Measurements from ENCODE around the gene RPS6KA4. TPM values are rescaled to one million over a fixed set of nuclear protein-coding genes. Genes with fewer than 3 reads are reported as not detected.

RPS6KA4 gene
- total RNA-seq, 1 donor from 2014 or later: 35.9 TPM

DNA sequence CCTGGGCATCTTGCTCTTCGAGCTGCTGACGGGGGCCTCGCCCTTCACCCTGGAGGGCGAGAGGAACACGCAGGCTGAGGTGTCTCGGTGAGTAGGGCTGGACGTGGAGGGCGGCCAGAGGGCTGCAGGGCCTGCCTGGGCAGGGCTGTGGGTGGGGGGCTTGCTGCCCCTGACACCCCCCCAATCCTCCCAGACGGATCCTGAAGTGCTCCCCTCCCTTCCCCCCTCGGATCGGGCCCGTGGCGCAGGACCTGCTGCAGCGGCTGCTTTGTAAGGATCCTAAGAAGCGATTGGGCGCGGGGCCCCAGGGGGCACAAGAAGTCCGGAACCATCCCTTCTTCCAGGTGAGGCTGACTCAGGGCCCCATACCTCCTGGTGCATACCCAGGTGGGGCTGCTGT, 2.7 kb downstream of the RPS6KA4 start:
- no peaks in the 10 kb centered on the region for H3K27me3 Mint-ChIP-seq (ENCODE audit: unreplicated experiment)
- no peak overlapping the region for H3K27ac Mint-ChIP-seq (ENCODE audit: unreplicated experiment)
- H3K9me3 Mint-ChIP-seq (ENCODE audit: unreplicated experiment): no peaks in the 10 kb centered on the region
- TF ChIP-seq, protein P1, sequence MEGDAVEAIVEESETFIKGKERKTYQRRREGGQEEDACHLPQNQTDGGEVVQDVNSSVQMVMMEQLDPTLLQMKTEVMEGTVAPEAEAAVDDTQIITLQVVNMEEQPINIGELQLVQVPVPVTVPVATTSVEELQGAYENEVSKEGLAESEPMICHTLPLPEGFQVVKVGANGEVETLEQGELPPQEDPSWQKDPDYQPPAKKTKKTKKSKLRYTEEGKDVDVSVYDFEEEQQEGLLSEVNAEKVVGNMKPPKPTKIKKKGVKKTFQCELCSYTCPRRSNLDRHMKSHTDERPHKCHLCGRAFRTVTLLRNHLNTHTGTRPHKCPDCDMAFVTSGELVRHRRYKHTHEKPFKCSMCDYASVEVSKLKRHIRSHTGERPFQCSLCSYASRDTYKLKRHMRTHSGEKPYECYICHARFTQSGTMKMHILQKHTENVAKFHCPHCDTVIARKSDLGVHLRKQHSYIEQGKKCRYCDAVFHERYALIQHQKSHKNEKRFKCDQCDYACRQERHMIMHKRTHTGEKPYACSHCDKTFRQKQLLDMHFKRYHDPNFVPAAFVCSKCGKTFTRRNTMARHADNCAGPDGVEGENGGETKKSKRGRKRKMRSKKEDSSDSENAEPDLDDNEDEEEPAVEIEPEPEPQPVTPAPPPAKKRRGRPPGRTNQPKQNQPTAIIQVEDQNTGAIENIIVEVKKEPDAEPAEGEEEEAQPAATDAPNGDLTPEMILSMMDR (IDR thresholded peaks at IDR 0.05): no peak
- DNase-seq (ENCODE audit: extremely low spot score, unreplicated experiment): no peak
- H3K36me3 Mint-ChIP-seq (ENCODE audit: unreplicated experiment): peaks cover 25% of the 10 kb centered on the region
- H3K4me3 Mint-ChIP-seq (ENCODE audit: unreplicated experiment): no peak overlapping the region
- peaks cover 30% of the 10 kb centered on the region for H3K4me1 Mint-ChIP-seq (ENCODE audit: unreplicated experiment)

DNA sequence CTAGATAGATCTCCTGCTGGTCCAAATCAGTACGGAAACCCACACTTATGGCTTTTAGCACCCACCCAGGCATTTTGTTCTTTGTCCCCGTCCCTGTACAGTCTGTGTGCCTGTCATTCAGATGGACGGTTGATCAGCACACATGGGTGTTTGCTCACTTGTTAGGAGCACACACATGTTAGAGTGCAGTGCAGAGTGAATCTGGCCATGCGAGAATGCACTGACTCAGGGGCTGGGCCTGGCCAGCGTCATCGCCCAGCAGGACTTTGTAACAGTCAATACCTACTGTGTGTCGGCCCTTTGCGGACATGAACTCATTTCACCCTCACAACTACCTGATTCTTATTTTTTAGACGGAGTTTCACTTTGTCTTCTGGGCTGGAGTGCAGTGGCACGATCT, 3.4 kb downstream of the RPS6KA4 start:
- H3K27ac Mint-ChIP-seq (ENCODE audit: unreplicated experiment): no peak overlapping the region
- DNase-seq (ENCODE audit: extremely low spot score, unreplicated experiment): no peak
- H3K36me3 Mint-ChIP-seq (ENCODE audit: unreplicated experiment): peaks cover 28% of the 10 kb centered on the region
- H3K4me1 Mint-ChIP-seq (ENCODE audit: unreplicated experiment): peaks cover 30% of the 10 kb centered on the region
- TF ChIP-seq, protein P1 (IDR thresholded peaks at IDR 0.05): no peak
- no peak overlapping the region for H3K4me3 Mint-ChIP-seq (ENCODE audit: unreplicated experiment)
- no peaks in the 10 kb centered on the region for H3K9me3 Mint-ChIP-seq (ENCODE audit: unreplicated experiment)
- H3K27me3 Mint-ChIP-seq (ENCODE audit: unreplicated experiment): no peaks in the 10 kb centered on the region

GRCh38 chr11:64364435-64364834, 5.5 kb downstream of the RPS6KA4 start:
- H3K27ac Mint-ChIP-seq (ENCODE audit: unreplicated experiment): no peak overlapping the region
- H3K36me3 Mint-ChIP-seq (ENCODE audit: unreplicated experiment): peaks cover 32% of the 10 kb centered on the region
- TF ChIP-seq, protein P1 (IDR thresholded peaks at IDR 0.05): no peak
- DNase-seq (ENCODE audit: extremely low spot score, unreplicated experiment): no peak
- no peaks in the 10 kb centered on the region for H3K9me3 Mint-ChIP-seq (ENCODE audit: unreplicated experiment)
- no peaks in the 10 kb centered on the region for H3K27me3 Mint-ChIP-seq (ENCODE audit: unreplicated experiment)
- no peak overlapping the region for H3K4me3 Mint-ChIP-seq (ENCODE audit: unreplicated experiment)
- peaks cover 16% of the 10 kb centered on the region for H3K4me1 Mint-ChIP-seq (ENCODE audit: unreplicated experiment)

DNA sequence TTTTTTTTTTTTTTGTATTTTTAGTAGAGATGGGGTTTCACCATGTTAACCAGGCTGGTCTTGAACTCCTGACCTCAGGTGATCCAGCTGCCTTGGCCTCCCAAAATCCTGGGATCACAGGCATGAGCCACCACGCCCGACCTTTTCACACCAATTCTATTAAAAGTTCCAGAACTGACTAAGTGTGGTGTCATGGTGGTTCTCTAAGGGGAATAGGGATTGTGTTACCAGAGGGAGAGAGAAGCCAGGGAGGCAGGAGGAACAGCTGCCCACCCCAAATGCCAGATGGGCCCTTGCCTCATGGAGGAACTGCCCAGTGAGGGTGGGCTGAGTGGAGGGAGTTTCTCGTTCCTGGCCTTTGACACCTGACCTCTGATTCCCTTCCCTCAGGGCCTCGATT, 5.9 kb downstream of the RPS6KA4 start:
- Mint-ChIP-seq H3K4me1 (ENCODE audit: unreplicated experiment) (peaks cover 11% of the 10 kb centered on the region), H3K27me3 (ENCODE audit: unreplicated experiment) (no peaks in the 10 kb centered on the region), H3K36me3 (ENCODE audit: unreplicated experiment) (peaks cover 35% of the 10 kb centered on the region), H3K4me3 (ENCODE audit: unreplicated experiment) (no peak overlapping the region), H3K27ac (ENCODE audit: unreplicated experiment) (no peak overlapping the region), H3K9me3 (ENCODE audit: unreplicated experiment) (no peaks in the 10 kb centered on the region)
- TF ChIP-seq, protein P1 (IDR thresholded peaks at IDR 0.05): no peak
- no peak for DNase-seq (ENCODE audit: extremely low spot score, unreplicated experiment)

GRCh38 chr11:64366751-64367150, 7.8 kb downstream of the RPS6KA4 start:
- H3K4me3 Mint-ChIP-seq (ENCODE audit: unreplicated experiment): no peak overlapping the region
- no peaks in the 10 kb centered on the region for H3K9me3 Mint-ChIP-seq (ENCODE audit: unreplicated experiment)
- no peak overlapping the region for H3K27ac Mint-ChIP-seq (ENCODE audit: unreplicated experiment)
- no peaks in the 10 kb centered on the region for H3K4me1 Mint-ChIP-seq (ENCODE audit: unreplicated experiment)
- H3K27me3 Mint-ChIP-seq (ENCODE audit: unreplicated experiment): no peaks in the 10 kb centered on the region
- DNase-seq (ENCODE audit: extremely low spot score, unreplicated experiment): no peak
- TF ChIP-seq, protein P1 (IDR thresholded peaks at IDR 0.05): no peak
- H3K36me3 Mint-ChIP-seq (ENCODE audit: unreplicated experiment): peaks cover 32% of the 10 kb centered on the region

Measured in osteocyte (in vitro differentiated cells).